SK-N-SH treated with all-trans-retinoic acid at 6 μM for 48 hours (cell line): ENCODE results near the gene ZFP90.

Experiments
- ATAC-seq: fragments of 200-7000 bp; cut with Tn5 transposase; 3 replicates; pipeline ENCODE4 v1.9.1; 2020; ENCODE audit warnings: mild to moderate bottlenecking, moderate library complexity
- ARNTL ChIP-seq: fragments of 450-650 bp; formaldehyde crosslinking; IDR thresholded peaks from 2 replicates; pipeline ENCODE4 v1.5.0; 2020; ENCODE audit warnings: low read depth, mild to moderate bottlenecking, moderate library complexity, borderline replicate concordance
- BACH2 ChIP-seq: fragments of 250-450 bp; sonication (Bioruptor Pico); IDR thresholded peaks from 2 replicates; pipeline ENCODE4 v1.9.0; 2021; ENCODE audit warnings: mild to moderate bottlenecking, borderline replicate concordance
- CSDC2 ChIP-seq: fragments of 250-450 bp; sonication (Bioruptor Pico); IDR thresholded peaks from 2 replicates; pipeline ENCODE4 v1.5.0; 2020; ENCODE audit warnings: mild to moderate bottlenecking, moderate library complexity
- ESRRG ChIP-seq: fragments of 250-450 bp; sonication (Bioruptor Pico); IDR thresholded peaks from 2 replicates; pipeline ENCODE4 v1.6.1; 2021; ENCODE audit warnings: mild to moderate bottlenecking
- GLIS3 ChIP-seq: fragments of 250-450 bp; sonication (Bioruptor Pico); IDR thresholded peaks from 2 replicates; pipeline ENCODE4 v1.5.0; 2020; ENCODE audit warnings: mild to moderate bottlenecking, moderate library complexity
- ISL1 ChIP-seq: fragments of 250-450 bp; sonication (Bioruptor Pico); IDR thresholded peaks from 2 replicates; pipeline ENCODE4 v2.1.2; 2022; ENCODE audit warnings: mild to moderate bottlenecking, moderate library complexity
- OSR1 ChIP-seq: fragments of 250-450 bp; sonication (Bioruptor Pico); IDR thresholded peaks from 2 replicates; pipeline ENCODE4 v1.8.0; 2022; ENCODE audit warnings: moderate library complexity, mild to moderate bottlenecking, inconsistent platforms
- PATZ1 ChIP-seq: fragments of 250-450 bp; sonication (Bioruptor Pico); IDR thresholded peaks from 2 replicates; pipeline ENCODE4 v1.8.0; 2020; ENCODE audit warnings: mild to moderate bottlenecking, moderate library complexity, borderline replicate concordance
- POU6F1 ChIP-seq: fragments of 250-450 bp; sonication (Bioruptor Pico); IDR thresholded peaks from 2 replicates; pipeline ENCODE4 v1.8.0; 2021; ENCODE audit warnings: low read depth, mild to moderate bottlenecking, moderate library complexity, borderline replicate concordance
- PPARA ChIP-seq: fragments of 250-450 bp; sonication (Bioruptor Pico); IDR thresholded peaks from 2 replicates; pipeline ENCODE4 v1.5.0; 2020; ENCODE audit warnings: mild to moderate bottlenecking, borderline replicate concordance
- SNAI2 ChIP-seq: fragments of 250-450 bp; sonication (Bioruptor Pico); IDR thresholded peaks from 2 replicates; pipeline ENCODE4 v1.5.0; 2020; ENCODE audit warnings: mild to moderate bottlenecking, moderate library complexity
- TCF4 ChIP-seq: fragments of 250-450 bp; sonication (Bioruptor Pico); IDR thresholded peaks from 2 replicates; pipeline ENCODE4 v1.8.0; 2021; ENCODE audit warnings: mild to moderate bottlenecking, moderate library complexity, borderline replicate concordance
- TOX ChIP-seq: fragments of 250-450 bp; sonication (Bioruptor Pico); IDR thresholded peaks from 2 replicates; pipeline ENCODE4 v1.8.0; 2021; ENCODE audit warnings: mild to moderate bottlenecking, moderate library complexity, borderline replicate concordance
- ZC3H10 ChIP-seq: fragments of 250-450 bp; sonication (Bioruptor Pico); IDR thresholded peaks from 2 replicates; pipeline ENCODE4 v1.5.1; 2021; ENCODE audit warnings: mild to moderate bottlenecking, moderate library complexity
- ZNF565 ChIP-seq: fragments of 450-650 bp; formaldehyde crosslinking; conservative IDR thresholded peaks from 2 replicates; pipeline ENCODE4 v1.5.0; 2020; ENCODE audit warnings: low read depth, mild to moderate bottlenecking, moderate library complexity
- TF ChIP-seq, protein P1 (sequence below): fragments of 250-450 bp; sonication (Bioruptor Pico); IDR thresholded peaks from 2 replicates; pipeline ENCODE4 v1.5.0; 2020; ENCODE audit warnings: mild to moderate bottlenecking, moderate library complexity
- TF ChIP-seq, protein P2 (sequence below): fragments of 250-450 bp; sonication (Bioruptor Pico); IDR thresholded peaks from 2 replicates; pipeline ENCODE4 v1.5.1; 2021; ENCODE audit warnings: mild to moderate bottlenecking, moderate library complexity

ZFP90 gene

GRCh38 chr16:68503334-68503733 is 35.8 kb upstream of the ZFP90 start:
- no peak for TF ChIP-seq POU6F1
- no peak for TF ChIP-seq SNAI2
- TF ChIP-seq GLIS3 (CRISPR knock-in tag) = no peak
- TF ChIP-seq ISL1 (CRISPR knock-in tag) = no peak
- TF ChIP-seq ESRRG (CRISPR knock-in tag) = no peak
- TF ChIP-seq ZC3H10 = no peak
- TF ChIP-seq OSR1 (CRISPR knock-in tag) = no peak
- no peak for TF ChIP-seq ZNF565 (CRISPR knock-in tag)
- no peak for ATAC-seq

GRCh38 chr16:68504066-68504465 is 35.0 kb upstream of the ZFP90 start:
- no peak for ATAC-seq
- no peak for TF ChIP-seq ARNTL (CRISPR knock-in tag)
- no peak for TF ChIP-seq BACH2 (CRISPR knock-in tag)
- TF ChIP-seq, protein P1, sequence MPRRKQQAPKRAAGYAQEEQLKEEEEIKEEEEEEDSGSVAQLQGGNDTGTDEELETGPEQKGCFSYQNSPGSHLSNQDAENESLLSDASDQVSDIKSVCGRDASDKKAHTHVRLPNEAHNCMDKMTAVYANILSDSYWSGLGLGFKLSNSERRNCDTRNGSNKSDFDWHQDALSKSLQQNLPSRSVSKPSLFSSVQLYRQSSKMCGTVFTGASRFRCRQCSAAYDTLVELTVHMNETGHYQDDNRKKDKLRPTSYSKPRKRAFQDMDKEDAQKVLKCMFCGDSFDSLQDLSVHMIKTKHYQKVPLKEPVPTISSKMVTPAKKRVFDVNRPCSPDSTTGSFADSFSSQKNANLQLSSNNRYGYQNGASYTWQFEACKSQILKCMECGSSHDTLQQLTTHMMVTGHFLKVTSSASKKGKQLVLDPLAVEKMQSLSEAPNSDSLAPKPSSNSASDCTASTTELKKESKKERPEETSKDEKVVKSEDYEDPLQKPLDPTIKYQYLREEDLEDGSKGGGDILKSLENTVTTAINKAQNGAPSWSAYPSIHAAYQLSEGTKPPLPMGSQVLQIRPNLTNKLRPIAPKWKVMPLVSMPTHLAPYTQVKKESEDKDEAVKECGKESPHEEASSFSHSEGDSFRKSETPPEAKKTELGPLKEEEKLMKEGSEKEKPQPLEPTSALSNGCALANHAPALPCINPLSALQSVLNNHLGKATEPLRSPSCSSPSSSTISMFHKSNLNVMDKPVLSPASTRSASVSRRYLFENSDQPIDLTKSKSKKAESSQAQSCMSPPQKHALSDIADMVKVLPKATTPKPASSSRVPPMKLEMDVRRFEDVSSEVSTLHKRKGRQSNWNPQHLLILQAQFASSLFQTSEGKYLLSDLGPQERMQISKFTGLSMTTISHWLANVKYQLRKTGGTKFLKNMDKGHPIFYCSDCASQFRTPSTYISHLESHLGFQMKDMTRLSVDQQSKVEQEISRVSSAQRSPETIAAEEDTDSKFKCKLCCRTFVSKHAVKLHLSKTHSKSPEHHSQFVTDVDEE (CRISPR knock-in tag) = no peak
- TF ChIP-seq, protein P2, sequence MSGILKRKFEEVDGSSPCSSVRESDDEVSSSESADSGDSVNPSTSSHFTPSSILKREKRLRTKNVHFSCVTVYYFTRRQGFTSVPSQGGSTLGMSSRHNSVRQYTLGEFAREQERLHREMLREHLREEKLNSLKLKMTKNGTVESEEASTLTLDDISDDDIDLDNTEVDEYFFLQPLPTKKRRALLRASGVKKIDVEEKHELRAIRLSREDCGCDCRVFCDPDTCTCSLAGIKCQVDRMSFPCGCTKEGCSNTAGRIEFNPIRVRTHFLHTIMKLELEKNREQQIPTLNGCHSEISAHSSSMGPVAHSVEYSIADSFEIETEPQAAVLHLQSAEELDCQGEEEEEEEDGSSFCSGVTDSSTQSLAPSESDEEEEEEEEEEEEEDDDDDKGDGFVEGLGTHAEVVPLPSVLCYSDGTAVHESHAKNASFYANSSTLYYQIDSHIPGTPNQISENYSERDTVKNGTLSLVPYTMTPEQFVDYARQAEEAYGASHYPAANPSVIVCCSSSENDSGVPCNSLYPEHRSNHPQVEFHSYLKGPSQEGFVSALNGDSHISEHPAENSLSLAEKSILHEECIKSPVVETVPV (CRISPR knock-in tag) = no peak
- TF ChIP-seq TCF4 (CRISPR knock-in tag) = no peak
- TF ChIP-seq ZNF565 (CRISPR knock-in tag) = no peak
- no peak for TF ChIP-seq ZC3H10
- TF ChIP-seq ESRRG (CRISPR knock-in tag) = no peak
- TF ChIP-seq TOX (CRISPR knock-in tag) = no peak
- TF ChIP-seq PATZ1 (CRISPR knock-in tag) = no peak
- no peak for TF ChIP-seq CSDC2 (CRISPR knock-in tag)

GRCh38 chr16:68506331-68507053 is 32.6 kb upstream of the ZFP90 start:
- TF ChIP-seq POU6F1 = no peak
- no peak for TF ChIP-seq ZNF565 (CRISPR knock-in tag)
- TF ChIP-seq, protein P1 (CRISPR knock-in tag) = no peak
- TF ChIP-seq SNAI2 = no peak
- no peak for TF ChIP-seq ARNTL (CRISPR knock-in tag)
- TF ChIP-seq BACH2 (CRISPR knock-in tag) = no peak
- no peak for TF ChIP-seq TCF4 (CRISPR knock-in tag)
- TF ChIP-seq GLIS3 (CRISPR knock-in tag) = no peak
- no peak for TF ChIP-seq PATZ1 (CRISPR knock-in tag)
- TF ChIP-seq, protein P2 (CRISPR knock-in tag) = no peak
- no peak for TF ChIP-seq PPARA
- no peak; the same call in 2 of the 3 replicates for ATAC-seq
